ENCODE data around the gene MARVELD3.
A peak's percentile ranks its signal among the peaks of the same experiment; 100 is the strongest.
"Not testable (repeated sequence)": the region's sequence is repeated elsewhere in the genome, so short reads cannot be mapped to it uniquely, and the experiment has no call there.

MARVELD3 gene

DNA sequence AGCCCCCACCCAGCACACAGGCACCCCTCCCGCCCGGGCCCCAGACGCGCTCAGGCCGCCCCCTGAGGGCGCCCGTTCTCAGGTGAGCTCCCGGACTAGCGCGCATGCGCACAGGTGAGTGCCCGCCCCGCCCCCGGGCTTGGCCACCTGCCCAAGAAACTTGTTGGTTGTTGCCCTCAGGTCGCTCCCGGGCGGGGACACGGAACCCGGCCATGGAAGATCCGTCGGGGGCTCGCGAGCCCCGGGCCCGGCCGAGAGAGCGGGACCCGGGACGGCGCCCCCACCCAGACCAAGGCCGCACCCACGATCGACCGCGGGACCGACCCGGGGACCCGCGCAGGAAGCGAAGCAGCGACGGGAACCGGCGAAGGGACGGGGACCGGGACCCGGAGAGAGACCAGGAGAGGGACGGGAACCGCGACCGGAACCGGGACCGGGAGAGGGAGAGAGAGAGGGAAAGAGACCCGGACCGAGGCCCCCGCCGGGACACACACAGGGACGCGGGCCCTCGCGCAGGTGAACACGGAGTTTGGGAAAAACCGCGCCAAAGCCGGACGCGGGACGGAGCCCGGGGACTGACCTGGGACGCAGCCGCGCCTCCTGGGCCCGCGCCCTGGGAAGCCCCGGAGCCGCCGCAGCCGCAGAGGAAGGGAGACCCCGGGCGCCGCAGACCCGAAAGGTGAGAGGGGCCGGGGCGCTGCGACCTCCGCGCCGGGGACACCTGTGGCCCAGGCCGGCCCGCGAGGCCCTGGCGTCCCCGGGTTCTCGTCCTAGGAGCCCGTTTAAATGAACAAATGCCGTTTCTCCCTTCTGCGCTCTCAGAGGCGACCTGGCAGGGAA lies at the start of gene MARVELD3:
Gene MARVELD3 (plus strand): TSS at position 167 of the 840 bp plus-strand sequence. CDS start 46 bp downstream, at position 213.
- no peak for DNase-seq (ENCODE audit: low spot score)

DNA sequence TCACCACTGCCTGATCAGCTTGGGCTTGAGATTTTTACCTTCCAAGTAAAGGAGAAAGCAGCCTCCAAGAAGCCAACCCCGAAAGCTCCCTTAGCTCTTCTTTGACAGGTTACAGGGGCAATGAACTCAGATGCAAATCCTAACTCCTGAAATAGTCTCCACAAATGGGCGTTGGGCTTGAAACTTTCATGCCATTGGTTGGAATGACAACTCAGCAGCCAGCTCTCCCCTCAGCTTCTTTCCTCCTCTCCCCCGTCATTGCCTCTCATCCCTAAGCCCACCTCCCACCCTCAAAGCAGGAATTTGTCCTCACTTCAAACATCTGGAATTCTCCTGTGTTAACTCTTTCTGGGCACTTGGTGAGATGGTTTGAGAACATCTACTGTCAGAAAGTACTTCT lies 49.0 kb upstream of the MARVELD3 start, which contains the start of gene TAT:
Gene TAT (minus strand): TSS at position 122 of the 400 bp plus-strand sequence. CDS start 677 bp downstream, outside the sequence.
- DNase-seq (ENCODE audit: low spot score) = no peak

- DNase-seq (ENCODE audit: low spot score) = not testable (repeated sequence)
Observed at GRCh38 chr16:71582553-71582848, 43.5 kb upstream of the MARVELD3 start.

- DNase-seq (ENCODE audit: low spot score) = no peak
Observed at GRCh38 chr16:71584543-71585317, 41.3 kb upstream of the MARVELD3 start.

- DNase-seq (ENCODE audit: low spot score) = no peak
Observed at GRCh38 chr16:71585318-71585703, 40.7 kb upstream of the MARVELD3 start.

GRCh38 chr16:71589334-71589733 lies 36.6 kb upstream of the MARVELD3 start:
- DNase-seq (ENCODE audit: low spot score) = not testable (repeated sequence)

DNA sequence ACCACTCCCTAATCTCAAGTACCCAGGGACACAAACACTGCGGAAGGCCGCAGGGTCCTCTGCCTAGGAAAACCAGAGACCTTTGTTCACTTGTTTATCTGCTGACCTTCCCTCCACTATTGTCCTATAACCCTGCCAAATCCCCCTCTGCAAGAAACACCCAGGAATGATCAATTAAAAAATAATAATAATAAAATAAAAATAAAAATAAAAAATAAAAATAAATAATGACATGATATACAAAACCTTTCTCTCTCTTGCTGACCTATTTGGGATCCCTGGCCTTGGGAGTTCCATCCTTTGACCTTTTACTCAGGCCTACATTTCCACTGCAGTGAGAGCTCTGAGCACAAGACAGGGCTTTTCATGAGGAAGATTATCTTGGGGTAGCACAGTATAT lies 35.9 kb upstream of the MARVELD3 start:
- DNase-seq (ENCODE audit: low spot score) = not testable (repeated sequence)

DNA sequence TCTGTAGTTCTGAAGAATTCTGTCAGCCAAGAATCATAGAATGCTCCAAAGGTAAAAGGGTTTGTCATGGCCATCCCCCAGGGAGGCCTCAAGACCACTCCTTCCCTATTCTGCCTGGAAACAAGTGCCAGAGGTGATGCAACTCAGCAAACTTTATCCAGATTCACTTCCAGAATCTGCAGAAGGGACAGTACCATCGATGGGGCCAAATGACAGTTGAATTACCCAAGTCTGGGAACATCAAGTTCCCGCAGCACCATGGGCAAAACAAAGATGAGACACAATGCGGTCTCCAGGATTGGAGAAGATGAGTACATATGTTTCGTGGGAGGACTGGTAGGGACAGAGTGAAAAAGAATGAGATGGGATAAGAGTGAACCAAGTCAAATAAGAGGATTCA lies 35.4 kb upstream of the MARVELD3 start:
- no peak for DNase-seq (ENCODE audit: low spot score)

DNA sequence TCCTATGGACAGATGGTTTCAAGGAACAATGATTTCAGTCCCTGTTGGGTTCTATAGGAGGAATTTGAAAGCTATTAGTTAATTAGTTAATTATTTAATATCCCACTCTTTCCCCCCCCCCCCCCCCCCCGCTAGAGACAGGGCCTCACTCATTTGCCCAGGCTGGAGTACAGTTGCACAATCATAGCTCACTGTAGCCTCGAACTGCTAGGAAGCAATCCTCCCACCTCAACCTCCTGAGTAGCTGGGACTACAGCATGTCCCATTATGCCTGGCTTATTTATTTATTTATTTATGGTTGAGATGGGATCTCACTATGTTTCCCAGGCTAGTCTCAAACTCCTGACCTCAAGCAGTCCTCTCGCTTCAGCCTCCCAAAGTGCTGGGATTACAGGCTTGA lies 34.1 kb upstream of the MARVELD3 start:
- no peak for DNase-seq (ENCODE audit: low spot score)

DNA sequence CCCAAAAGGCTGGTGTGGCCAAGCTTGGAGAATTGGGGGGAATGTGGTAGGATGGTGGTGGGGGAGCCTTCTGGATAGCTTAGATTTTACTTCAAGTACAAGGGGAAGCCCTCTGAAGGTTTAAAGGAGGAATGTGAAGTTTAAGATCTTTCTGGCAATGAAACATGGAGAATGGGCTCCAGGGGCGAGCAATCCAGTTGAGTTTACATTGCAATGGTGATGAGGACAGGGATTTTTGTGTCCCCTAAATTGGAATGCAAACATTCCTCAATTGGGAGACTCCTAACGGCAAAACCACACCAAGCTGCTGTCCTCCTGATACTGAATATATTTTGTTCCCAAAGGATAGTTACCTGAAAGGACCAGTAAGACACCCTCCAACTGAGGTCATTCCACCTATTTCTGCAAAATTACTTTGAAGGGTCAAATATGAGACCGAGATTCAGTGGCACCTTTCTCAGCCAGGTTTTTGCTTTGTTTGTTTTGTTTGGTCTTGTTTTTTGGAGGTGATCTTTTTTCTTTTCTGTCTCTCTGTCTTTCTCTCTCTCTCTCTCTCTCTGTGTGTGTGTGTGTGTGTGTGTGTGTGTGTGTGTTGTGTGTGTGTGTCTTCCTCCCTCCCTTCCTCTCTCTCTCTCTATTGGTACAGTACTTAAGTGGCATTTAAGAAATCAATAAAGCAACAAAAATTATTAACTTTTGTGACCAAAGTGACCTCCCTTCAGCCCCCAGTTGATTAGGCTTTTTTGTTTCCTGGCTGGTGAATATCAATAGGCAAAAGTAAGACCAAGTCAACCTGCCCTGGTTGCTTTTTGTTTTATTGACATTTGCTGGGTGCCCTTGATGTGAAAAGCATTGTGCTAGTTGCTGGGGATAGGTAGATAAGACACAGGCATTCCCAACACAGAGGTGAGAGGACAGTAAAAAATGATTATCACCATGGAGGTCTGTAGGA lies 32.7 kb upstream of the MARVELD3 start:
- DNase-seq (ENCODE audit: low spot score) = no peak

DNA sequence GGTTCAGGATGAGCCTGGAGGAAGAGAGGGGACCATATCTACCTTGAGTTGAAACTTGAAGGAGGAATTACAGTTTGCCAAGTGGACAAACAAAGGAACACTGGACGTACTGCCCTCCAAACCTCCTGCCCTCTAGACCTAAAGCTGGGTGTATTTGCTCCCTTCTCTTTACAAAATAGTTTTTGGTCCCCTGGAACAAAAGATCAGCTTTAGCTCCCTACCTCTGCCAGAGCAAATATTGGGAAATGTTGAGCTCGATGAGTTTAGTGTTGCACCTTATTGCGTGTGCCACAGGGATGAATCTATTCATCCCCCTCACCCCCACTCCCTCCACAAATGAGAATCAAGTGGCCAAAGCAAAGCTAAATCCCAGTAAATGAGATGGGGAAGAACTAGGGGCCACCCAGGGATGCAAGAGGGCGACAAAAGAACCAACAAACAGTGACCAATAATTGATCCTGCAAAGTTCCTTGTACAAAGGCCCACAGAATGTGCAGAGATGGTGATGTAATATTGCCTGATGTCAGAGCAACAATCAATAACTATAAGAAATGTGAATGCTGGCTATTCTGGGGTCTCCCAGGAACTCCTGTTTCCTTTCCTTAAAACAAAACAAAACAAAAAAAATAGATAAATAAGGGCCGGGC lies 31.9 kb upstream of the MARVELD3 start:
- no peak for DNase-seq (ENCODE audit: low spot score)

GRCh38 chr16:71595340-71595826 lies 30.6 kb upstream of the MARVELD3 start:
- DNase-seq (ENCODE audit: low spot score) = not testable (repeated sequence)

DNA sequence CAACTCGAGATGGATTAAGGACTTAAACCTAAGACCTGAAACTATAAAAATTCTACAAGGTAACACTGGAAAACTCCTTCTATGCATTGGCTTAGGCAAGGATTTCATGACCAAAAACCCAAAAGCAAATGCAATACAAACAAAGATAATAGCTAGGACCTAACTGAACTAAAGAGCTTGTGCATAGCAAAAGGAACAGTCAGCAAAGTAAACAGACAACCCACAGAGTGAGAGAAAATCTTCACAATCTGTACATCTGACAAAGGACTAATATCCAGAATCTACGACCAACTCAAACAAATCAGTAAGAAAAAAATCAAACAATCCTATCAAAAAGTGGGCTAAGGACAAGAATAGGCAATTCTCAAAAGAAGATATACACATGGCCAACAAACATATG lies 27.6 kb upstream of the MARVELD3 start:
- not testable (repeated sequence) for DNase-seq (ENCODE audit: low spot score)

- DNase-seq (ENCODE audit: low spot score) = no peak
Observed at GRCh38 chr16:71600822-71601221, 25.2 kb upstream of the MARVELD3 start.

- DNase-seq (ENCODE audit: low spot score) = no peak
Observed at GRCh38 chr16:71609066-71609465, 16.9 kb upstream of the MARVELD3 start.

DNA sequence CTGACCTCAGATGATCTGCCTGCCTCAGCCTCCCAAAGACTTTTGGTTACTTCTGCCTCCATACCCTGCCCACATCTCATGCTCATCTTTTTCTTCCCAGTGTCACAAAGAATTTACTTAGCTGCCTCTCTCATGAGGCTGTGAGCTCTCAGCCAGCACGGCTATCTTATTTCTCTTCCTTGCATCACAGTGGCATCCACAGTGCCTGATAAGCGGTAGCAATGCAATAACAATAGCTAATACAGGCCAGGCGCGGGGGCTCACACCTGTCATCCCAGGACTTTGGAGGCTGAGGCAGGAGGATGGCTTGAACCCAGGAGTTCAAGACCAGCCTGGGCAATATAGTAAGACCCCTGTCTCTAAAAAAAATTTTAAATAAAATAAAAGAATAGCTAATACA lies 15.5 kb upstream of the MARVELD3 start:
- DNase-seq (ENCODE audit: low spot score) = no peak

DNA sequence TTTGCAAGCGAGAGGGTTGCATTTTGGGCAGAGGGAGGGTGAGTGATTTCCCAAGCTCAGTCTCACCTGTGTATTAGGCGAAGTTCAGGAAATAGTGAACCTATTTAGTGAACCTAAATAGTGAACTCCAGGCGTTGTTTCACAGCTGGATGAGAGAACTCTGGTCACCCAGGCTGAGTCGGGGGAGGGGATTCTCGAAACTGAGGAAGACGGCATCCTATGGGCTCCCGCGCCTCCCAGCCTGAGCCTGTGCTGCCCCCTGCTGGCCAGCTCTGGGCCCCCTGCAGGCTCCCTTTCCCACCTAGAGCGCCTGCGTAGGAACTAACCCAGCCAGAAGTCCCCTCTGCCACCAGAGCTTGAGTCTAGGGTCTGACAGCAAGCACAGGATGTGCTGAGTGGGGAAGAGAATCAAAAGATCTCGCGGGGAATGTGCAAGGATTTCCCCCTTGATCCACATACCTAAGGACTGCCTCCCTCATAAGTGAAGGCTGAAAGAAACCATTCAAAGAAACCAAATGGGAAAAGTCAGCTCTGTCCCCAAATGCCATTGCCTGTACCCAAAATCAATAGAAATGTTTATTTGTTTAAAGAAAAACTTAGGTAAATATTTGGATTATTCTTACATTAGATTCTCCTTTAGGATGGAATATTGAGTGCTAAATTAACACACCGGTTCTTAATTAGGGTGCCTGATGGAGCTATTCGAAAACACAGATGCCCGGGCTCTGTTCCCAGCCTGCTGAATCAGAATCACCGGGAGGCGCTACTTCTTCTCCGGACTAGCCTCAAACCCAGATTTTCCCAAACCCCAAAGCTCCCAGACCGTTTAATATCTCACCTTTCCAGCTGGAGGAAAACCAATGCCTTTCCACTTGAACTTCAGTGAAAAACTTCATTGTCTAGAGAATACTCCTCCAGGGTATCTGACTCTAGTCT lies 14.8 kb upstream of the MARVELD3 start:
- peak; percentile 63 for DNase-seq (ENCODE audit: low spot score)

- DNase-seq (ENCODE audit: low spot score) = not testable (repeated sequence)
Observed at GRCh38 chr16:71614956-71615355, 11.0 kb upstream of the MARVELD3 start.

DNA sequence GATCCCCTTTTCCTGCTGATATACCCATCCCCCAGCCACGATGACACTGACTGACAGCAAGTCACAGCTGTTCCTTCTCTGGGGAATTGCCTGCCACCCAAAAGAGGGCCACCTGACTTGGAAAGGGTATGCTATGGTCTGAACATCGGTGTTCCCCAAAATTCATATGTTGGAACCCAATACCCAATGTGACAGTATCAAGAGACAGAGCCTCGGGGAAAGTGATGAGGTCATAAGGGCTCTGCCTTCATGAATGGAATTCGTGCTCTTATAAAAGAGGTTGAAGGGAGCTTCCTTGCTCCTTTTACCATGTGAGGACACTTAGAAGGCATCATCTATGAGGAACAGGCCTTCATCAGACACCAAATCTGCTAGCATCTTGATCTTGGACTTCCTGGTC lies 7.6 kb upstream of the MARVELD3 start:
- no peak for DNase-seq (ENCODE audit: low spot score)

- no peak for DNase-seq (ENCODE audit: low spot score)
Observed at GRCh38 chr16:71622088-71622487, 3.9 kb upstream of the MARVELD3 start.

Measured in Ammon's horn (tissue), 1 donor.